SU-DHL-6 (cell line): ENCODE measurements around the gene USP16.

Source experiments
- CTCF ChIP-seq: fragments of 200-600 bp; sonication (generic); IDR thresholded peaks from one replicate; pipeline ENCODE4 v1.5.1; 2017; ENCODE audit warnings: antibody characterized with exemption, mild to moderate bottlenecking, low read length, moderate library complexity; ENCODE audit not compliant: insufficient read depth, poor library complexity, severe bottlenecking
- EZH2phosphoT487 ChIP-seq: fragments of 200-600 bp; sonication (generic), shearing (Covaris generic); conservative IDR thresholded peaks from 2 replicates; pipeline ENCODE4 v1.6.1; 2018; ENCODE audit warnings: mild to moderate bottlenecking, antibody characterized with exemption, low read length, moderate library complexity, mixed read lengths

- TF ChIP-seq CTCF (no peak), EZH2phosphoT487 (no peak)
Measured at GRCh38 chr21:29056005-29056404, 31.5 kb downstream of the USP16 start.
